Mucosa of stomach (tissue), 1 donor: ENCODE data around the gene GAS7.

ENCODE experiments used
- H3K27me3 ChIP-seq: one replicate; pipeline ENCODE4 v1.7.0; 2013; ENCODE audit warnings: mild to moderate bottlenecking, low read length; ENCODE audit not compliant: control insufficient read depth, insufficient read depth
- H3K36me3 ChIP-seq: one replicate; pipeline ENCODE4 v1.7.0; 2013; ENCODE audit warnings: low read length; ENCODE audit not compliant: control insufficient read depth, insufficient read depth
- H3K4me1 ChIP-seq: one replicate; pipeline ENCODE4 v1.7.0; 2013; ENCODE audit warnings: mild to moderate bottlenecking, low read length; ENCODE audit not compliant: control insufficient read depth, insufficient read depth
- H3K4me3 ChIP-seq: one replicate; pipeline ENCODE4 v1.7.0; 2013; ENCODE audit warnings: low read length
- H3K9ac ChIP-seq: one replicate; pipeline ENCODE4 v1.7.0; 2013; ENCODE audit warnings: mild to moderate bottlenecking, low read length, moderate library complexity
- H3K9me3 ChIP-seq: one replicate; pipeline ENCODE4 v1.7.0; 2013; ENCODE audit warnings: mild to moderate bottlenecking, low read length, moderate library complexity; ENCODE audit not compliant: control insufficient read depth
- donor health status: Pancreatic carcinoma.

The GAS7 gene

DNA sequence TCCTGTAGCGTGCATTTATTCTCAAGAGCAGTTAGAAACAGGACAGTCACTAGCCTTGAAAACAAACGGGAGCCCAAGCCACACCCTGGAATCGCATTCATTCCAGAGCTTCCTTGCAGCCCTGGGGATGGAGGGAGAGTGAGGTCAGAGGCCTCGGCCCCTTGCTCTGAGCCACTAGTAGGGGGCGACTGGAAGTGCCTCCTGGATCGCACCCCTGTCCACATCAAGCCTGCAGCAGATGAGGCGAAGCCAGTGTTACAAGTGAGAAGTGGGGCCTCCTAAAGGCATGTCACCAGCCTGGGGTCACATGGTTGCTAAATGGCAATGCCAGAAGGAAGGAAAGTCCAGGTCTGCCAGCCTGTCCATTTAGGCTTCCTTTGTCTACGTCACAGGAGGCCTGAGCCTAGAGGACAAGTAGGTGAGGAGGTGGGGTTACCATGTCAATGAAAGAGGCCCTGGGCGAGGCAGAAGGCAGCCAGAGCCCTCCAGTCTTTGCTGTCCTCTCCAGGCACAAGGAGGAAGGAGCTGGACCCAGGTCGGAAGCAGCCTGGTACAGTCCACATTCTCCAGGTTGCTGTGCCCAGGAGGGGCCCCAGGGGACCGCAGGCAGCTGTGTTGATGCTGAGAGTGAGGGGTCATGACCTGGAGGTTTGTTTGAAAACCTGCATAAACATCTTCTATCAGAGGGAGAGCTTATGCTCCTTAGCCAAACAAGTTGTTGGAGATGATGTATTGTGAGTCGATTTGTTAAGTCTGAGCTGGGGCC is 290.3 kb downstream of the GAS7 start:
- no peaks in the 10 kb centered on the region for H3K9me3 ChIP-seq
- H3K9ac ChIP-seq, result no peak overlapping the region
- H3K27me3 ChIP-seq, result no peaks in the 10 kb centered on the region
- H3K4me1 ChIP-seq, result no peaks in the 10 kb centered on the region
- H3K4me3 ChIP-seq, result no peak overlapping the region
- no peaks in the 10 kb centered on the region for H3K36me3 ChIP-seq

DNA sequence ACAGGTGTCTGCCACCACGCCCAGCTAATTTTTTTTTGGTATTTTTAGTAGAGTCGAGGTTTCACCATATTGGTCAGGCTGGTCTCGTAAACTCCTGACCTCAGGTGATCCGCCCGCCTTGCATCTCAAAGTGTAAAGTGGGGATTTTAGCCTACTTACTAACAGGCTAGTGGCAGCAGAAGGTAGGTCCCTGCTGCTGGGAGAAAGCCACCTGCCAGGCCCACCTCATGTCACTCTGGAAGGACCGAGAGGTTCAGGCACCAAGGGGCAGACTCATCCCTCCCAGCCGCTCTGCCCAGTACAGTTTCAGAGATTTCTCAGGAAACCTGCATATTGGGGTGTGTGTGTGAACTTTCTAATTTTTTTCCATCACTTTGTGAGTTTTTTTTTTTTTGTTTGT is 291.3 kb downstream of the GAS7 start:
- no peaks in the 10 kb centered on the region for H3K9me3 ChIP-seq
- H3K27me3 ChIP-seq, result no peaks in the 10 kb centered on the region
- H3K36me3 ChIP-seq, result no peaks in the 10 kb centered on the region
- no peak overlapping the region for H3K4me3 ChIP-seq
- H3K9ac ChIP-seq, result no peak overlapping the region
- no peaks in the 10 kb centered on the region for H3K4me1 ChIP-seq

DNA sequence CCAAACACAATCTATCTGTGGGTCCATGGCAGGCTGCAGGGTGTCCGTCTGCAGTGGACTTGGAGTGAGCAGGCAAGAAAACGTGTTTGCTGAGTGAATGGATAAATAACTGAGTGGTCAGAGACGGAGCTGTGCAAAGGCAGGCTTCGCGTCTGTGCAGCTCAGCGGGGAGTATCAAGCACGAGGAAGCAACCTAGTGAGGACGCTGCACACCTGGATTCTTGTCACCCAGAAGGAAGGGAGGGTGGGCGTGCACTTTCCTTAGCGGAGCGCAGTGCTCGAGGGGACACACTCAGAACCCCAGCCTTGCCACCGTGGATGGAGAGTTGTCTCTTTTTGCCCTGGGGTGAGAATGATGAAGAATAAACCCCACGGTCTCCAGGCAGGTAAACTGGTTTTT is 291.8 kb downstream of the GAS7 start:
- no peaks in the 10 kb centered on the region for H3K36me3 ChIP-seq
- no peak overlapping the region for H3K9ac ChIP-seq
- H3K4me3 ChIP-seq, result no peak overlapping the region
- no peaks in the 10 kb centered on the region for H3K27me3 ChIP-seq
- H3K9me3 ChIP-seq, result no peaks in the 10 kb centered on the region
- no peaks in the 10 kb centered on the region for H3K4me1 ChIP-seq

DNA sequence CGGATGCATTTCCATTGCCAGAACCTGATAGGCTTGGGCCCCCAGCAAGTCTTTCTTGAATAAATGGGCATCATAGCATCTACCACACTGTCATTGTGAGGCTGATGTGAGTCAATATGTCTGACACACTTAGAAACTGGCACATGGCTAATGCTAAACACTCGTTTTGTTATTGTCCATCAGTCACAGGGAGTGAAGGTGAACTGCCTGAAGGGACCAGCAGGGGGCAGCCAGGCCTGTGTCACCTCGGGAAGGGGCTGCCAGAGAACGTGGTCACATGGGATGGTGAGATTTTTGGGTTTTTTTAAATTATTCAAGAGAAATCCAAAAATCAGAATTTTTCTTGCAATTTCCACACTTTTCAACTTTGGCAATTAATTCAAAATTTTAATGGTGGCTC is 292.5 kb downstream of the GAS7 start:
- no peaks in the 10 kb centered on the region for H3K27me3 ChIP-seq
- H3K9ac ChIP-seq, result no peak overlapping the region
- H3K36me3 ChIP-seq, result no peaks in the 10 kb centered on the region
- no peak overlapping the region for H3K4me3 ChIP-seq
- H3K4me1 ChIP-seq, result peaks cover 2% of the 10 kb centered on the region
- no peaks in the 10 kb centered on the region for H3K9me3 ChIP-seq

DNA sequence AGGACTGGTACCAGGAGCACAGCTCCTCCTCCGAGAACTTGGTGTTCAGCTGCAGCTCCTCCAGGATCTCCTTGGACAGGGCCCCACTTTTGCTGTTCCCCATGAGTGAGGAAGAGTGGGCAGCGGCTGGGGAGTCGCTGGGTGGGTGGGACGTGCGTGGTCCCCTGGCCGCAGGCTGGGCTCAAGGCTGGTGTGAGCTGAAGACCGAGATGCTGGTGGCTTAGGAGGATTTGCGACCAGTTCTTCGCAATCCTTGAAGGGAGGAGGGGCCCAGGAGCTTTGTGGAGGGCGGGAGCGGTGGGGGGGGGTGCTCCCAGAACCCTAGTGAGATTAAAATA is 293.4 kb downstream of the GAS7 start, which contains the start of gene RCVRN:
TSS of gene RCVRN (minus strand) at position 194 of the 338 bp plus-strand sequence. CDS start at position 103, 91 bp downstream.
- Histone ChIP-seq H3K27me3 (no peaks in the 10 kb centered on the region), H3K4me1 (peaks cover 2% of the 10 kb centered on the region)

DNA sequence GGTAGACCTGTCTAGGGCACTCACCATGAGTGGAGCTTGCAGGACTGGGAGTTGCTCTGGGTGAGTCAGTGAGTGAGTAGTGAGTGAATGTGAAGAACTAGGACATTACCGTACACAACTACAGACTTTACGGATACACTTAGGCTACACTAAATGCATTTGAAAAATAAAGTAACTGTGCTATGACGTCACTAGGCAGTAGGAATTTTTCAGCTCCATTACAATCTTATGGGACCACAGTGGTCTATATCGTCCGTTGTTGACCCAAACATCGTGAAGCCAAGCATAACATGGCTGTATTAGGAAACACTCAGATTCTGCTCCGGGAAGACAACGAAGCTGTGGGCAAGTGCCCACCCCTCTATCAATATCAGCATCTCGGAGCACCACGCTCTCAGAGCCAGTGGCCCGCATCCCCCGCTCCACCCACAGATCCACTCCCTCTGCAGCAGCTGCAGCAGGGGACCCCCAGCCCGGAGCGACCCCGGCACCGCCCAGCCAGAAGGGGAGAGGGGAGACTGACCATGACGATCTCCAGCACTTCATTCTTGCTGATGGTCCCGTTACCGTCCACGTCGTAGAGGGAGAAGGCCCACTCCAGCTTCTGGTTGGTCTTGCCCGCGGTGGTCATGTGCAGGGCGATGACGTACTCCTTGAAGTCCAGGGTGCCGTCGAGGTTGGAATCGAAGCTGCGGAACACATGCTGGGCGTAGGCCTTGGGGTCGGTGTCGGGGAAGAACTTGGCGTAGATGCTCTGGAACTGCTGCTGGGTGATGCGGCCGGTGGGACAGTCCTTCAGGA is 293.9 kb downstream of the GAS7 start:
- Histone ChIP-seq H3K27me3 (no peaks in the 10 kb centered on the region), H3K9me3 (no peaks in the 10 kb centered on the region), H3K4me1 (peaks cover 2% of the 10 kb centered on the region), H3K4me3 (no peak overlapping the region), H3K36me3 (no peaks in the 10 kb centered on the region), H3K9ac (no peak overlapping the region)

More for the DNA sequence above, 293.4 kb downstream of the GAS7 start, which contains the start of gene RCVRN:
- no peaks in the 10 kb centered on the region for H3K36me3 ChIP-seq
- no peaks in the 10 kb centered on the region for H3K9me3 ChIP-seq
- no peak within 1 kb of the TSS for H3K4me3 ChIP-seq
- H3K9ac ChIP-seq, result no peak within 1 kb of the TSS

DNA sequence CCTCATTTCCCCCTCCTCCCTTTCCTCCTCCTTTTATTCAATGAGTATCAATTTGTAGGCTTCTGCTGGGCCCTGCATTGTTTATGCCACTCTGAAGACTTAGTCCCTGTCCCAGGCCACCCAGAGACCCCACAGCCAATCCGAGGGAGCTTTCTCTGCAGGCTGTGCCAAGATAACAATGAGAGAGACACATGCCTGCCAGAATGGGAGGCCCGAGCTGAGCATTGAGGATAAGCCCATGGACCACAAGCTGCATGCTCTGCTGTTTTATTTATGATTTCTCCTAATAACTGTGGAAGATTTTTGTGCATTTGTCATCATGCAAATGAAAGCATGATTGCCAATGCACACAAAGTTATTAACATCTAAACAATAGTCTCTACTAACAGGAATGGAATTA is 296.3 kb downstream of the GAS7 start:
- Histone ChIP-seq H3K4me3 (no peak overlapping the region), H3K27me3 (no peaks in the 10 kb centered on the region), H3K36me3 (no peaks in the 10 kb centered on the region), H3K9me3 (no peaks in the 10 kb centered on the region), H3K4me1 (peaks cover 2% of the 10 kb centered on the region), H3K9ac (no peak overlapping the region)

DNA sequence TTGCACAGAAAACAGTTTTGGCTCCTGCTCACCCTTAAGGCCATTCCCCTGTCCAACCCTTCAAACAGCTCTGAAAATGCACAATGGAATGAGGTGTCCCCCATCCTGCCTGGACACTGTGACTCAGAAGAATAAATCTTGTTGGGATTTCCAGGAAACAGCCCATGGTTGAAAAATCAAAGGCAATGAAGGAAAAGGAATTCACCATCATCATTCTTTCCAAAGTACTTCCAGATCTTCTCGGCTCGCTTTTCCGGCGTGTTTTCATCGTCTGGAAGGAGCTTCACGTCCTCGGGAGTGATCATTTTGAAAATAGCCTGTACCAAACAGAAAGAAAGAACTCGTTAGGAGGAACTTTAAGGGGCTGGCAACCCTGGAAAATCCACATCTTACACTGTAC is 297.6 kb downstream of the GAS7 start:
- Histone ChIP-seq H3K27me3 (no peaks in the 10 kb centered on the region), H3K36me3 (no peaks in the 10 kb centered on the region), H3K9me3 (no peaks in the 10 kb centered on the region), H3K4me1 (peaks cover 2% of the 10 kb centered on the region), H3K4me3 (no peak overlapping the region), H3K9ac (no peak overlapping the region)

DNA sequence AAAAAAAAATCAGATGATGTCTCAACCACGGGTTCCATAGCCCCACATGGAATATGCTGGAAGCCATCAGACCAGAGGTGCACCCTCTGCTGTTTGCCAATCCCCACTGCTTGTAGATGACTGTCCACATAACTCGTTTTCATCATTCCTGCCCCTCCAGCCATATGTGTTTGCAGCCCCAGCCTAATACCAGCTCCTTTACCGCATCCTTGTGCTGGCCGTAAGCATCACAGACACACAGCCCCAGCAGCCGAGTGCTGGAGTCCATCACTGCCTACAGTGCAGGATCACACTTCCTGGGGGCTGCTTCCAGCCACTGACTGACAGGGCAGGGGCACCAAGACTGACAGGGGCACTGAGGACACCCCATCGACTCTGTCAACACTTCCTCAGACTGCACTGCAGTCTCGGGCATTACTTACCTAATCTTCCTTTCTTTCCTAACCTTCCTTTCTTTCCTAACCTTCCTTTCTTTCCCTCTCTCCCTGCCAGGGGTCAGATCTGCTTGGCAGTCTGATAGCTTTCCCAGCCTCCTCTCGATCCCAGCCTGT is 298.3 kb downstream of the GAS7 start:
- Histone ChIP-seq H3K9ac (no peak overlapping the region), H3K4me3 (no peak overlapping the region), H3K9me3 (no peaks in the 10 kb centered on the region)

DNA sequence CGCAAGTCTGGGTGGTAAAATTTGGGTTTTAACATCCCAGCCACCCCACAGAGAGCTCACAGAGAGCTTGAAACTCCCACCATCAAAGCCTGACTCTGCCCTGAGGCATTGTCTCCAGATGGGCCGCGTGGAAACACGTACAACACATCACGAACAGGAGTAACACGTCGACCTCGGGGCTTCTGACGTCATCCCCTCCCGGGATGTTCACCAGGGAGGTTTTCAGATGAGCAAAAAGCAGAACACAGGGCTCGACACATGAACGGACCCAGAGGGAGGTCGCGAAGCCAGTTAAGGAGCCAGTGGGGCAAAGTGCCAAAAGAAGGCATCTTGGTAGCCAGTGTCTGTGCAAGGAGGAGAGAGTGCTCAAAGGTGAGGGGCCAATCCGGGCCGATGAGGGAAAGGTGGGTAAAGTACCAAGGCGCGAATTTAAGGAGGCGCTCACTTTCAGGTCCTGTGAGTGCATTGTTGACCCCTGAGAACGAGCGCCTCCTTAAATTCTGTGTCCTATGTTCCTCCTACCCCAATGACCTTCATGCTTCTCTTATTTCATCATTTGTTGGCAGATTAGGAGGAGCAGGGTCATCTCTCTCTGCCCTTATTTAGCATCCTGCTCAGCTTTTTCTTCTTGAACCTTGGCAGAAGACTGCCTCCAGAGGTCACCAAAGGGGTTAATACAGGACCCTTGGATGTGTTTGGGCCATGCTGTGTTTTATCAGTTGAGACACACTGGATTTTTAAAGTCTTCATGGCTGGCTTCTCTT is 298.9 kb downstream of the GAS7 start:
- Histone ChIP-seq H3K27me3 (no peaks in the 10 kb centered on the region), H3K36me3 (no peaks in the 10 kb centered on the region), H3K4me1 (peaks cover 2% of the 10 kb centered on the region), H3K4me3 (no peak overlapping the region), H3K9ac (no peak overlapping the region), H3K9me3 (no peaks in the 10 kb centered on the region)

More for the DNA sequence above, 298.3 kb downstream of the GAS7 start:
- no peaks in the 10 kb centered on the region for H3K36me3 ChIP-seq
- no peaks in the 10 kb centered on the region for H3K27me3 ChIP-seq
- peaks cover 2% of the 10 kb centered on the region for H3K4me1 ChIP-seq

DNA sequence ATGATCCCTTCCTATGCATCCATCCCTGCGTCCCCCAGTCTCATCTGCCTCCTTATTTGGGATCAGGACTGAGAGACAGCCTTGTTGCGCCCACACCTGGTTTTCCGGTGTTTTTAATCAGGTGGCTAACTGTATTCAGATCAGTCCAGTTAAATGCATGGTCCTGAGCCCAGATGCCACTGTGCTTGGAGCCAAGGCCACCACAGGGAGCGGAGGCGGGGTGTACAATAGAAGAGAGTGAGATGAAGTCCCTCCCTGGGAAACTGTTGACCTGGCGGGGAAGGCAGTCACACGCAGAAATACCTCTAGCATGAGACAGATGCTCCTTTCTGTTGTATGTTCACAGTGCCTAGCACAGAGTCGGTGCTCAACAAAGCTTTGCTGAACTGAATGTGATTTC is 299.6 kb downstream of the GAS7 start:
- Histone ChIP-seq H3K9ac (no peak overlapping the region), H3K36me3 (no peaks in the 10 kb centered on the region), H3K4me1 (peaks cover 2% of the 10 kb centered on the region), H3K27me3 (no peaks in the 10 kb centered on the region), H3K4me3 (no peak overlapping the region), H3K9me3 (no peaks in the 10 kb centered on the region)
